Karpas-422 (cell line): ENCODE results near the gene ELF4. TPM values are rescaled to one million over a fixed set of nuclear protein-coding genes. Genes with fewer than 3 reads are reported as not detected.
A peak's percentile ranks its signal among the peaks of the same experiment; 100 is the strongest.

Experiments used
- DNase-seq: peaks from one replicate; pipeline ENCODE4 v3.0.0-alpha.2; 2015
- H2AFZ ChIP-seq: fragments of 200-600 bp; sonication (generic); 2 replicates; pipeline ENCODE4 v1.6.1; 2014; ENCODE audit warnings: antibody characterized with exemption, low read length, mixed read lengths
- H3K27ac ChIP-seq: fragments of 200-600 bp; sonication (generic); 2 replicates; pipeline ENCODE4 v1.5.1; 2014; ENCODE audit warnings: mild to moderate bottlenecking, low read length, moderate library complexity
- H3K27me3 ChIP-seq: fragments of 200-600 bp; sonication (generic); 2 replicates; pipeline ENCODE4 v1.6.1; 2014; ENCODE audit warnings: low read length, mixed read lengths
- H3K36me3 ChIP-seq: fragments of 200-600 bp; sonication (generic); 2 replicates; pipeline ENCODE4 v1.6.1; 2014; ENCODE audit warnings: low read length, mixed read lengths; ENCODE audit not compliant: insufficient read depth
- H3K4me1 ChIP-seq: fragments of 200-600 bp; sonication (generic); 2 replicates; pipeline ENCODE4 v1.6.1; 2014; ENCODE audit warnings: mild to moderate bottlenecking, low read length, mixed read lengths
- H3K4me2 ChIP-seq: fragments of 200-600 bp; sonication (generic); 2 replicates; pipeline ENCODE4 v1.6.1; 2014; ENCODE audit warnings: low read length, low read depth, mild to moderate bottlenecking; ENCODE audit not compliant: poor library complexity, severe bottlenecking
- H3K4me3 ChIP-seq: fragments of 200-600 bp; sonication (generic); 2 replicates; pipeline ENCODE4 v1.5.1; 2014; ENCODE audit warnings: mild to moderate bottlenecking, antibody characterized with exemption, low read length, mixed read lengths
- H3K79me2 ChIP-seq: fragments of 200-600 bp; sonication (generic); 2 replicates; pipeline ENCODE4 v1.6.1; 2014; ENCODE audit warnings: mild to moderate bottlenecking, low read length, mixed read lengths
- H3K9ac ChIP-seq: fragments of 200-600 bp; sonication (generic); 2 replicates; pipeline ENCODE4 v1.6.0; 2014; ENCODE audit warnings: low read length
- H3K9me2 ChIP-seq: fragments of 200-600 bp; sonication (generic), shearing (Covaris generic); replicated peaks from 2 replicates; pipeline ENCODE4 v1.6.0; 2014; ENCODE audit warnings: mild to moderate bottlenecking, low read length, moderate library complexity; ENCODE audit not compliant: insufficient read depth
- H3K9me3 ChIP-seq: fragments of 300-700, 200-600 bp; sonication (generic); 2 replicates; pipeline ENCODE4 v1.6.1; 2014; ENCODE audit warnings: low read length, mixed read lengths
- H4K20me1 ChIP-seq: fragments of 200-600 bp; sonication (generic); 2 replicates; pipeline ENCODE4 v1.6.1; 2014; ENCODE audit warnings: mild to moderate bottlenecking, antibody characterized with exemption, low read length, low read depth; ENCODE audit not compliant: insufficient read depth
- total RNA-seq: library from RNA; depleted of rRNA; stranded (reverse); fragments of >200 nt; shearing (Covaris generic); gene quantifications from 2 replicates; pipeline ENCODE4 v1.2.3, GENCODE V29; 2014; ENCODE audit warnings: low replicate concordance

Gene ELF4
- total RNA-seq, 1 experiment from 2014 or later: 31.7 TPM

DNA sequence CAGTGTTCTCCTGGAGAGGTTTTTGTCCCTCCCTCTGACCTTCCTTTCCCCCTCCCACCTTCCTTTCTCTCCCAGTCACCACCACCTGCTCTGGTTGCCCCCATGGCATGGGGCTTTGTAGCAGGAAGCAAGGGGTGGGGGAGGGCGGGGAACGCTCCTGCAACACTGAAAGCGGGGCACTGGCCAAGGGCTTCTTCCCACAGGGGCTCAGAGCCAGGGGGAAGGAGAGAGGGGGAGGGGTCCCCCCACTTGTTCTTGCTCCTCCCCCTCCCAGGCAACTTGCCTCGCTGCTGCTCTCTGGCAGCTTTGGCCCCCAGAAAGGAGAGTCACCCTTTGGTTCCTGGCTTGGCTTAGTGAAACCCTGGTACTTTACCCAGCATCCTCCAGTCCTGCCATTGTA is 79.5 kb downstream of the ELF4 start:
- Histone ChIP-seq H3K79me2 (no peaks in the 10 kb centered on the region), H3K27ac (no peak overlapping the region), H3K4me1 (no peaks in the 10 kb centered on the region), H3K36me3 (peaks cover 4% of the 10 kb centered on the region), H3K4me2 (no peak overlapping the region), H3K9ac (no peak overlapping the region), H3K27me3 (no peaks in the 10 kb centered on the region), H3K9me3 (no peaks in the 10 kb centered on the region), H2AFZ (no peak overlapping the region), H3K9me2 (no peaks in the 10 kb centered on the region), H3K4me3 (no peak overlapping the region), H4K20me1 (no peaks in the 10 kb centered on the region)
- DNase-seq: no peak

DNA sequence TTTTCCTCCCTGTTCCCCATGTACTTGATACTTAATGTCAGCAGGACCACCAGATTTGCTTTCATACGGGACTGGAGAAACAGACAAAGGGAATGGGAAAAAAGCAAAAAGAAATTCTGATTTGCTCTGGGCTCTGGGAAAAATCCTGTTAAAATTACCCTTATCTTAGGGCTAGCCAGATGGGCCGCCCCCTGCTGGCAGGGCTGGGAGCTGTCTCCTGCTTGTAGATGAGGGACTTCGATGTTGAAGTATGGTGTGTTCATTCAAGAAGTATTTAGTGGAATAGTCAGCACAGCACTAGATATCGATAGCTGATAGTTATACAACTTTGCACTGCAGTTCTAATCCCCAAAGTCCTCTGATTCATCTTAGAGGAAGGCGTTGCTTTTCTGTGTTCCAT is 82.1 kb downstream of the ELF4 start:
- Histone ChIP-seq H3K9ac (no peak overlapping the region), H3K36me3 (peaks cover 4% of the 10 kb centered on the region), H3K9me2 (no peaks in the 10 kb centered on the region), H3K4me3 (no peak overlapping the region), H3K9me3 (no peaks in the 10 kb centered on the region), H4K20me1 (no peaks in the 10 kb centered on the region), H3K79me2 (no peaks in the 10 kb centered on the region), H3K27ac (no peak overlapping the region), H3K27me3 (no peaks in the 10 kb centered on the region), H3K4me1 (peaks cover 14% of the 10 kb centered on the region), H3K4me2 (no peak overlapping the region), H2AFZ (no peak overlapping the region)
- peak; percentile 78 for DNase-seq

DNA sequence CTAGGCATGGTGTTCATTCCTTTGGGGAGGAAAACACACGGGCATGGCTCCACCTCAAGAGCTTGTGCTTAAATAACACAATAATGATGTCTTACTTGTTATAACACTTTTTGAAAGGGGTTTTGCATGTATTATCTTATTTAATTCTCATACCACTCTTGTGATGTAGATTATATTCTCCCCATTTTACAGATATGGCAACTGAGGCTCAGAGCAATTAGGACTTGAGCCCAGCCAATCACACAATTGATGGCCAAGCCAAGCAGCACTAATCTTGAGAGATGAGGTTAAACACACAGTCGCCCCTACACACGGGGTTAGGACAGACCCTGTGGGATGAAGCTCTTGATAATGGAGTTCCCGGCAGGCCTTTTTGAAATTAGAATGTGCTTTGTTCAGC is 82.7 kb downstream of the ELF4 start:
- H3K9me3 ChIP-seq: no peaks in the 10 kb centered on the region
- no peak overlapping the region for H3K9ac ChIP-seq
- H3K79me2 ChIP-seq: no peaks in the 10 kb centered on the region
- H3K4me2 ChIP-seq: no peak overlapping the region
- H3K27ac ChIP-seq: no peak overlapping the region
- DNase-seq: no peak
- H4K20me1 ChIP-seq: no peaks in the 10 kb centered on the region
- H3K9me2 ChIP-seq: no peaks in the 10 kb centered on the region
- no peak overlapping the region for H3K4me3 ChIP-seq
- peaks cover 14% of the 10 kb centered on the region for H3K4me1 ChIP-seq
- peaks cover 4% of the 10 kb centered on the region for H3K36me3 ChIP-seq
- H3K27me3 ChIP-seq: no peaks in the 10 kb centered on the region
- H2AFZ ChIP-seq: no peak overlapping the region

DNA sequence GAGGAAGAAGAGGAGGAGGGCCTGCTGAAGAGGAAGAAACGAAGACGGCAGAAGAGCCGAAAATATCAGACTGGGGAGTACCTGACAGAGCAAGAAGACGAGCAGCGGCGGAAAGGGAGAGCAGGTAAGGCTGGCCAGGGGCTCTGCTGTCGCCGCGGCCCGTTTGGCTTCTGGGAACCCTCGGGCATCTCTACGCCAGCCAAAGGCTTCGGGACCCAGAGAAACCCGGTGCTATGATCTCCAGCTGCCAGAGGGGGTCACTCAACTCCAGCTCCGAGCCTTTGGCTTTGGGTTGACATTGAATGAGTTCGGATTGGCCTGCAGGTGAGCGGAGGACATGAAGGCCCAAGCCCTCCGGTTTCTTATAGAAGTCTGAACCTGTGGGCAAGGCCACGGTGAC is 85.0 kb downstream of the ELF4 start:
- H3K27ac ChIP-seq: no peak overlapping the region

GRCh38 chrX:130024127-130024526 is 86.2 kb downstream of the ELF4 start:
- Histone ChIP-seq H3K9me3 (no peaks in the 10 kb centered on the region), H3K79me2 (no peaks in the 10 kb centered on the region), H3K4me2 (peak overlapping the region; percentile 50), H2AFZ (no peak overlapping the region), H3K36me3 (peaks cover 4% of the 10 kb centered on the region), H3K27me3 (no peaks in the 10 kb centered on the region), H3K9me2 (no peaks in the 10 kb centered on the region), H3K4me1 (peaks cover 14% of the 10 kb centered on the region), H3K4me3 (no peak overlapping the region; the same call in 1 of the 2 replicates), H3K27ac (no peak overlapping the region), H4K20me1 (no peaks in the 10 kb centered on the region), H3K9ac (peak overlapping the region; percentile 48)
- peak; percentile 94 for DNase-seq

More for the DNA sequence above, 85.0 kb downstream of the ELF4 start:
- no peaks in the 10 kb centered on the region for H3K9me2 ChIP-seq
- H3K27me3 ChIP-seq: no peaks in the 10 kb centered on the region
- no peak overlapping the region for H3K4me3 ChIP-seq
- H3K4me1 ChIP-seq: peaks cover 14% of the 10 kb centered on the region
- no peaks in the 10 kb centered on the region for H3K9me3 ChIP-seq
- no peak overlapping the region for H3K4me2 ChIP-seq
- no peak overlapping the region for H3K9ac ChIP-seq
- H4K20me1 ChIP-seq: no peaks in the 10 kb centered on the region
- peaks cover 4% of the 10 kb centered on the region for H3K36me3 ChIP-seq
- DNase-seq: no peak
- H3K79me2 ChIP-seq: no peaks in the 10 kb centered on the region
- no peak overlapping the region for H2AFZ ChIP-seq

- Histone ChIP-seq H3K4me1 (peaks cover 14% of the 10 kb centered on the region), H4K20me1 (no peaks in the 10 kb centered on the region), H3K4me3 (no peak overlapping the region)
These were observed 89.5 kb downstream of the ELF4 start for GRCh38 chrX:130020661-130021324.

DNA sequence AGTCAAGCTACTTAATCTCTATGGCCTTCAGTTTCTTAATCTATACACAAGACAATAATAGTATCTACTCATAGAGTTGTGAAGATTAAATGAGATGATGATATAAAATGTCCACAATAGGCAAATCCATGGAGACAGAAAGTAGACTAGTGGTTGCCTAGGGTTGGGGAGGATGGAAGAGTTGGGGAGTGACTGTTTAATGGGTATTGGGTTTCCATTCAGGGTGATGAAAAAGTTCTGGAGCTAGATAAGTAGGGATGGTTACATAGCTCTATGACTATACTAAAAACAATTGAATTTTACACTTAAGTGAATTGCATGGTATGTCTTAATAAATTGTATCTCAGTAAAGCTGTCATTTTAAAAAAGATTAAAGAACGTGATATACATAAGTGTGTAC is 92.2 kb downstream of the ELF4 start:
- H3K9me2 ChIP-seq: no peaks in the 10 kb centered on the region

More at GRCh38 chrX:130020661-130021324, 89.5 kb downstream of the ELF4 start:
- H3K36me3 ChIP-seq: no peaks in the 10 kb centered on the region
- H3K9me3 ChIP-seq: no peaks in the 10 kb centered on the region
- no peak overlapping the region for H3K9ac ChIP-seq
- DNase-seq: no peak
- H3K9me2 ChIP-seq: no peaks in the 10 kb centered on the region
- H3K27ac ChIP-seq: no peak overlapping the region
- H3K4me2 ChIP-seq: no peak overlapping the region
- H3K27me3 ChIP-seq: no peaks in the 10 kb centered on the region
- H3K79me2 ChIP-seq: no peaks in the 10 kb centered on the region
- no peak overlapping the region for H2AFZ ChIP-seq

DNA sequence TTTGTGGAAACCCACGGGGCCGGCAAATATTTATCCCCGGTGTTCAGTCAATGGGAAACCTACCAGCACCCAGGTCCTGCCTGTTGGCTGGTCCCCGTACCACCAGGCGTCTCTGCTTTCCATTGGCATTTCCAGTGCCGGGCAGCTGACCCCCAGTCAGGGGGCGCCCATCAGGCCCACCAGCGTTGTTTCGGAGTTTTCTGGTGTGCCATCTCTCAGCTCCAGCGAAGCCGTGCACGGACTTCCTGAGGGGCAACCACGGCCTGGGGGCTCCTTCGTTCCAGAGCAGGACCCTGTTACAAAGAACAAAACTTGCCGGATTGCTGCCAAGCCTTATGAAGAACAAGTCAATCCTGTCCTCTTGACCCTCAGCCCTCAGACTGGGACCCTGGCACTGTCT is 95.1 kb downstream of the ELF4 start:
- no peak overlapping the region for H3K9ac ChIP-seq
- H3K9me3 ChIP-seq: no peaks in the 10 kb centered on the region
- no peak overlapping the region for H3K4me3 ChIP-seq
- no peak overlapping the region for H3K27ac ChIP-seq
- H3K36me3 ChIP-seq: no peaks in the 10 kb centered on the region
- DNase-seq: no peak
- H3K4me1 ChIP-seq: no peaks in the 10 kb centered on the region
- no peaks in the 10 kb centered on the region for H4K20me1 ChIP-seq
- no peak overlapping the region for H3K4me2 ChIP-seq
- no peaks in the 10 kb centered on the region for H3K9me2 ChIP-seq
- H3K27me3 ChIP-seq: no peaks in the 10 kb centered on the region
- H2AFZ ChIP-seq: no peak overlapping the region
- no peaks in the 10 kb centered on the region for H3K79me2 ChIP-seq

More for the DNA sequence above, 92.2 kb downstream of the ELF4 start:
- Histone ChIP-seq H3K4me2 (no peak overlapping the region), H3K9me3 (no peaks in the 10 kb centered on the region), H3K79me2 (no peaks in the 10 kb centered on the region), H3K27ac (no peak overlapping the region), H4K20me1 (no peaks in the 10 kb centered on the region), H3K4me1 (no peaks in the 10 kb centered on the region), H2AFZ (no peak overlapping the region), H3K4me3 (no peak overlapping the region), H3K36me3 (no peaks in the 10 kb centered on the region), H3K9ac (no peak overlapping the region), H3K27me3 (no peaks in the 10 kb centered on the region)
- DNase-seq: no peak
